Activated gamma-delta T cell treated with anti-CD3 and anti-CD28 coated beads, Interleukin-2, amount 50 U/mL, for 16 hours (primary cell): ENCODE results near the gene MAU2.

Source experiments
- DNase-seq: peaks from one replicate; pipeline ENCODE4 v3.0.0-alpha.2; 2020; ENCODE audit warnings: low read depth

The MAU2 gene

DNA sequence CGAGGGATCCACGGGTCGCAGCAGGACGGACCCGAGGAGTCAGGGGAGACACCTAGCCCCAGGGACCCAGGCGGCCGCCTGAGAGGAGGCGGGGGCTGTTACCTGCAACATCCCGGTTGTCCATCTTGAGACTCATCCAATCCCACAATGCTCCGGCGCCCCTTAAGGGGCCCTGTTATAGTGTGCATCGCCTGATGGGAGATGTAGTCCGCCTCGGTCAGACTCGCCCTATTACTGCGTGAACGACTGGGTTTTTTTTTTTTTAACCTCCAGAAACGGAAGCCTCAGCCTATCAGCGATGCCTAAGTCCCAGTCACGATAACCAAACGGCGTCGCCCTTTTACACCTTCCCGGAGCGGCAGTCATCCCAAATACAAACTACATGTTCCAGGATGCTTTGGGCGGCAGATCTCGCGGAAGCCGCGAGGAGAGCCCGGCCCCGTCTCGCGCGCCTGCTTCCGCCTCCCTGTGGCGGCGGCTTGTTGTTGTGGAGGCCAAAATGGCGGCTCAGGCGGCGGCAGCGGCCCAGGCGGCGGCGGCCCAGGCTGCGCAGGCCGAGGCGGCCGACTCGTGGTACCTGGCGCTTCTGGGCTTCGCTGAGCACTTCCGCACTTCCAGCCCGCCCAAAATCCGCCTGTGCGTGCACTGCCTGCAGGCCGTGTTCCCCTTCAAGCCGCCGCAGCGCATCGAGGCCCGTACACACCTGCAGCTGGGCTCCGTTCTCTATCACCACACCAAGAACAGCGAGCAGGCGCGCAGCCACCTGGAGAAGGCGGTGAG is at the start of gene MAU2, which contains the start of gene SUGP1:
TSS of gene MAU2 (plus strand) at position 469 of the 780 bp plus-strand sequence. CDS start at position 500, 31 bp downstream.
TSS of gene SUGP1 (minus strand) at position 149 of the 780 bp plus-strand sequence. CDS start at position 136, 13 bp downstream.
- peak; percentile 82 for DNase-seq

DNA sequence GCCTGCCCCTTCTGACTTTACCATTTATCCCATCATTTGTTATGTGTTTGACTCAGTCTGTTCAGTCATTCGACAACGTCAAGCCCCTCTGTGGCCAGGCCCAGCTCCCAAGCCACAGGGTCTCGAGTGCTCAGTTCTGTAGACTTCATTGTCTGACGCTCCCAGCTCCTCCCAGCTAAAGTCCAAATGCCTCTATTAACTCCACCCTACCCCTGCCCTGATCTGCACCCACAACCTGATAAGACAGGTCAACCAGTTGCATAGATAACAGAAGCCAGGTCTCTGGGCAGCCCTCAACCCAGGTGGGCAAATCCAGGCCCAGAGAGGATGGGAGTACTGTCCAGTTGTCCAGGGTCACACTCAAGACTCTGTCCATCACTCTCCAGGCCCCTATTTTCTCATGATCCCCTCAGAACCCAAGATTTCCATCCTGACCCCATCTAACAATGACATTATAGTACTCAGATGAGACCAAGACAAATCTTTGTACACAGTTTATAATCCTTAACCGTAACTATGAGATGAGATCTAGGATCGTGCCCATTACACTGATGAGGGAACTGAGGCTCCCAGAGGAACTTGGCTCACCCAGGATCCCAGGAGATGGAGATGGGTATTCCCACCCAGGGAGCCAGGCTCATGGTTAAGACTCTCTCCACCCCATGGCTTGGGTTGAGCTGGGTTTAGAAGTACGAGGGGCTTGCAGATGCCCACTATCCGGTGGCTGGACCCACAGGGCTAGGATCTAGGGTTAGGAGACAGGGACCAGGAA is 48.6 kb upstream of the MAU2 start:
- no peak for DNase-seq

GRCh38 chr19:19274146-19274545 is 46.5 kb upstream of the MAU2 start:
- DNase-seq: no peak

DNA sequence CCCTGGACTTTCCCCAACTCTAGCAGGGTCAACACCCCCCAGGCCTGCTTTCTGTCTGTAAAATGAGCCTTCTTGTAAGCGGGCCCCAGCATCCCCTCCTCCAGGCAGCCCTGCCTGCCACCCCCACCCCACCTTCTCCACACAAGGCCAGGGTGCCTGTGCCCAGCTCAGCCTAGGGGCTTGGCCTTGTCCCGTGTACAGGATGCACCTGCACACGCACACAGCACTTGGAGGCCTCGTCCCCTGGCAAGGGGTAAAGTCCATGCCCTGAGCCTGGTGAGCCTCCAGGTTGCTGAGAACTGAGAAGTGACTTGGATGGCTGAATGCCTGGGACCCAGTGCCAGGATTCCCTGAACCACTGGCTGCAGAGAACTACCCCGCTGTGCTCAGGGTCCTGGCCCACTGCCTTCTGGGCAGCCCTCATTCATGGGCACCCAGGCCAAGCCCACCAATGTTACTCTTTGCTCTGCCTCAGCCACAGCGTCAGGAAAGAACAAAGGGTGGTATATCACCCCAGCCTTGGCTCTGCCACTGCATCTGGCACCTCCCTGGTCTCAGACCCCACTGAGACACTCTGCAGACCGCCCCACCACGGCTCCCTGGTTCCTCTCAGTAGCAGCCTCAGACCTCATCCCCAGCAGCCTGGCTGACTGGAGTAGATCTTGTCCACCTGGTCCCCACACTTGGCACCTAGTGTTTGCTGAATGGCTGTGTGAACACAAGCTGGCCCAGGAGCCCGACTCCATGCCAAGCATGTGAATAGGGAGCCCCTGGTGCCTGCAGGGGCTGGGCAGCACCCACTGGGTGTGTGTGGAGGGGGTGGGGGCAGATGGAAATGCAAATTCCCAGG is 45.7 kb upstream of the MAU2 start:
- no peak for DNase-seq

DNA sequence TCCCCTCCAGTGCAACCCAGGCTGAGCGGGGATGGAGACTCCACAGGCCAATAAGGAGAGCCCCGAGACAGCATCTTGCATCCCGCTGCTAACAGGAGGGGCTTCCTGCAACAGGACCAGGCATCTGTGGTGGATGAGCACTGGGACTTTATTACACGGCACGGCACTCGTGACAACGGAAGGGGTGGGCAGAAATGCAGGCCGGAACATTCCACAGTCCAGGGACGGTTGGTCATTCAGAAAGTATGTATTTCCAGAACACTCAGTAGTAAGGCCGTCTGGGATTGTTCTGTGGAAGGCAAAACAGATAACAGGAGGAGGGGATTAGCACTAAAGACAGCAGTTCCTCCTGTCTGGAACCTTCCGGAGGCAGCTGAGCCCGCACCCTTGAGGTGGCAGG is 44.2 kb upstream of the MAU2 start:
- no peak for DNase-seq

GRCh38 chr19:19276851-19277250 is 43.8 kb upstream of the MAU2 start:
- DNase-seq: no peak

- no peak for DNase-seq
These were observed 42.3 kb upstream of the MAU2 start for GRCh38 chr19:19278315-19278714.

GRCh38 chr19:19279062-19279612 is 41.5 kb upstream of the MAU2 start:
- DNase-seq: no peak

GRCh38 chr19:19279853-19280252 is 40.8 kb upstream of the MAU2 start:
- DNase-seq: no peak

DNA sequence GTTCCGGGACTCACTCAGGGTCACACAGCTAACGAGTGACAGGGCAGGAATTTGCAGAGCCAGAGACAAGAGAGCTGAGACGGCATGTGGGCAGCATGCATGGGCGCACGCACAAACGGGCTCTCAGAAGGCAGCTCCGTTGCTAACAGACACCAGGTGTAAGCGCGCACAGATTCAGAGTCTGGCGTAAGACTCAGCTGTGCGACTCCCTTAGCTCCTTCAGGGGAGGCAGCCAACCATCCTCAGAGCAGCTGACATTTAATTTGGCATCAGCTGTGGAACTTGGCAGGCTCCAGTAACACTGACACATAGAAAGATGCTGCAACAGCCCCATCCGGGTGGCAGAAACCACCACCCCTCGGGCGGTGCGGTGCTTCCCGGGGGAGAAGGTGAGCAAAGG is 40.1 kb upstream of the MAU2 start:
- DNase-seq: no peak

GRCh38 chr19:19285686-19286085 is 34.9 kb upstream of the MAU2 start:
- no peak for DNase-seq

GRCh38 chr19:19292607-19293006 is 28.0 kb upstream of the MAU2 start:
- DNase-seq: no peak

- DNase-seq: no peak
These were observed 25.7 kb upstream of the MAU2 start for GRCh38 chr19:19294914-19295313.

DNA sequence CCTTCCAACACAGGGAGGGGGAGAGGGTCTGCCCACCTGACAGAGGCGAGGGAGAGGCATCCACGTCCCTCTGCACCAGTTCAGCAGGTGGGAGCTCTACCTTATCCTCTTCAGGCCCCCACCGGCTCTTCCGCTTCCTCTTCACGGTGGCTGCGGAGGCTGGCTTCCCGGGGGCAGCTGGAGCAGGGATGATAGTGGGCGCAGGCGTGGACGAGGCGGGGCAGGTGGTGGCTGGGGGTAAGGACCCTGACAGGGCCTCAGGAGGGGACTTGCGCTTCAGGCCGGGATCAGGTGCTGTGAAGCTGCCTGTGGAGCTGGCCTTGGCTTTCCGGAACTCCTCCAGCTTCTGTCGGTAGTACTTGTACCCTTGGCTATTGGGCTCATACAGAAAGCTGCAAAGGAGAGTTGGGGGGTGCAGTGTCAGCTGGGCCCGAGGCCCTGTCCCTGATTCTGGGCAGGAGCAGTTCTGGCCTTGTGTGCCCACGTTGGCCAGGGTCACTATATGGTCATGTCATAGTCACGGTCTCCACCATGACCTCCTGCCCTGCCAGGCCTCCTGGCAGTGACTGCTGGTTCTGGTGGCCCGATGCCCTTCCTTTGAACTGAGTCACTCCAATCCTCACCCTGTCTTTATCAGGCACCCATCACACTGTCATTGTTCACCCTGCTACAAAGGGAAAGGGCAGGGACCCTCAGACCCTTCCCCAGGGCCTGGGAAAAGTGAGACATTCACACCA is 23.5 kb upstream of the MAU2 start:
- no peak for DNase-seq

DNA sequence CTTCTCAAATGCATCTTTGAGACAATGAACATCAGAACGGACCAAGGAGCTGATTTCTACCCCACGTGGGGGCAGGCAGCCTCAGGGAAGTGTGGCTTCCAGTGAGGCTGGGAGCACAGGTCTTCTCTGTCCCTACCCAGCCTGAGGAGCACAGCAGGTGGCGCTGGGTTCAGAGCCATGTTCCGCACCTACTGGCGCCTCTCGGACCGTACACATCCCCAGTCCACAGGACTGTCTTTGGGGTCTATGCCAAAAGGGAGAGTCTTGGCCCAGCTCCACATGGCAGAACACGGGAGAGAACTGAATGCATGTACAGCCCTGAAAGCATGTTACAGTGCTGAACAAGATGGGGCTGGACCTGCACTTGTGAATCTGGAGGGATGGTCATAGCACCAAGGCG is 22.9 kb upstream of the MAU2 start:
- DNase-seq: no peak

DNA sequence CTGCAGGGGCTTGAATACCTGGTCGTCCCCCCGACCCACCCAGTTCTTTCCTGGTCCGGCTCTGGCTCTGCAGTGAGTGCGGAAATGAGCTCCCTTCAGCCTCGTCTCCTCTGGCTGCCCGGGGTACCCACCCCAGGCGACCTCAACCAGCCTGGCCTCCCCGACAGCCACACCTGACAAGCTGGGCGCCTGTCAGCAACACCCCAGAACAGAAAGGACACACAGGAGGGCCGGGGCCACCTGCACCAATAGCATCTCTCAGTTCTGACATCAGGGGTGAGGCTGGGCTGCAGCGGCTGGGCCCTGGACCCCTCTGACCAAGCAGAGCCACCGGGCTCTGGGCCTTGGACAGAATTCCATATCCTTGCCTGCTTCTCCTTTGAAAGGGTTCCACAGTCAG is 20.0 kb upstream of the MAU2 start:
- no peak for DNase-seq

DNA sequence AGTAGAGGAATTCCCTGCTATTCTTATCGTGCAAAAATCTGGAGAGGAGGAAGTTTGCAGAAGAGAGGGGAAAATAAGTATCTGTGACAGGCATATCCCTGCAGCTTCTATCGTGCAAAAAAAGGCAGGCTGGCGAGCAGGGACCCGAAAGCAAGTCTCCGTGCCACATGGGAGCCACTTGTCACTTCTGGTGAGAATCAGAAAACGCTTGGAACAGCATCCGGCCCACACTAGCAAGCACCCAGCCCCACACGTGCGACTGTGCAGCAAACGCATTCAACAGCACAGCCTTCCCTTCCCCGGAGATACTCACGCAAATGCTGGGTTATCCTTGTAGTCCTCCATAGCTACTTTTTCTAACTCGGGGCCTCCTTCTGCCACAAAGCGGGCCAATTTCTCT is 17.2 kb upstream of the MAU2 start:
- DNase-seq: no peak

DNA sequence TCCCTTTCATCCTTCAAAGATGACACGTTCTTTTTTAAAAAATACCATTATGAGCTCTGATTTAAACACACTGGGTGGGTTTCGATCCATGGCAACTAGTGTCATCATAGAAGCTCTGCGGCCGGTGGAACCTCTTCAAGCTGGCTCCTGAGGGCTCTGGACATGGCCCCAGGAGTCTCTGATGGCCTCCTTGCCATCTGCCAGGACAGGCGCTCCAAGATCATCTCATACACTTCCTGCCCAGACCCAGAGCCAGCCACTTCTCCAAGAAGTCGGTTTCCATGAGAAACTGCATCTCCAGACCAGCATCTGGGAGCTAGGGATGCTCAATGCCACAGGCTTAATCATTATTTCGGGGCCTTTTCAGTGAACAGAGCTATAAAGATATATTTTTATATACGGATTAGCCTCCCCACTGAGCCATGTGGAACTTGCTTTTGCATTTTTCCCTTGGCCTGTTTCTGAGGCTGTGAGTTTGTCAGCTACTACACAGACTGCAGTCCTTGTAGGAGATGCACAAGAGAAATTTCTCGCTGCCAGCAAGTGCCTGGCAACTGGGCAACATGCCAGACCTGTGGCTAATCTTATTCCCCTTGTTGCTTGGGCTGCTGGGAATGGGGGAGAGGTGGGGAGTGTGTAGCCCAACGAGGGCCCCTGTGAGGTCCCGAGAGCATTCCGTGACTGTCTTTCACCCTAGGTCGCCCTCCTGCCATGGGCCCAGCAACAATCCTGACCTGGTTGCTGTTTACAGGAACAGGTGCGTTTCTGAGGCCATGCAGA is 16.3 kb upstream of the MAU2 start:
- DNase-seq: no peak

DNA sequence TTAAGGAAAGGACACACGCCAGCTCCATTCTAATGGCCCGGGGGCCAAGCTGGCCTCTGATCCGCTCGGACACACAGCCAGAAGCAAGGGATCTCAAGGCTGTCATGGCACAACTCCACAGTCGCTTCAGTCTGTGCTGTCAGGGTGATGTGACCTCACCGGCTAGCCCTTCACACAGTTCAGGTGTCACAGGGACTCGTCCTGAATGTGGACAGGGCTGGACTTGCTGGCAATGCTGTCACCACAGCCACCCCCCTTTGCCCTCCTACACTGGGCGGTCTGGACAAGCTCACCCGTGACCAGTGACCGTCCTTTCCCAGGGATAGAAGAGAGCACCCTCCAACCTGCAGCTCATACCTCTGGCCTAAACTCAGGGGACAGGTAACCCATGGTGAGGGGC is 15.6 kb upstream of the MAU2 start:
- DNase-seq: no peak

DNA sequence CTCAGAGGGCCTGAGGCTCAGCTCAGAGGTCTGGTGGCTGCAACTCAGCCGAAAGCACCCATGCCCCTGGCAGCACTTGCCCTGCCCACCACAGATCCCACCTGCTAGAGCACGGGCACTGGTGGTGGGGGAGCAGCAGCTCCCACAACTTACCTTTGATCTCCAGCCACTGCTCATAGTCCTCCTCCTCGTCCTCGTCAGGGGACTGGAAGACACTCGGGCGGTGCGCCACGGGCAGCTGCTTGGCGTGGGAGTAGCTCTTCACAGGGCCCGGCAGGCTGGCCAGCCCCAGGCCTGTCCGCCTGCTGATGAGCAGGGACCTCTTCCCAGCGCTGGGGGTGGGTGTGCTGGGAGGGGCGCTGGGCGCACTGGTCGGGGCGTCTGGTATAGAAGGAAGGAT is 14.9 kb upstream of the MAU2 start:
- DNase-seq: no peak

GRCh38 chr19:19306191-19306590 is 14.4 kb upstream of the MAU2 start:
- DNase-seq: no peak
